GM12864 (cell line): Measurements from ENCODE around the gene CHRNB4.

ENCODE experiments used
- DNase-seq: peaks from one replicate; pipeline ENCODE4 v3.0.0-alpha.2; 2011; ENCODE audit warnings: low read depth
- H3K4me3 ChIP-seq: 2 replicates; pipeline ENCODE4 v1.5.1; 2011; ENCODE audit warnings: mild to moderate bottlenecking, low read depth, low read length, control low read depth
- CTCF ChIP-seq: IDR thresholded peaks from 2 replicates; pipeline ENCODE4 v1.5.1; 2011; ENCODE audit warnings: low read depth, mild to moderate bottlenecking, moderate library complexity, low read length, control low read depth, inconsistent platforms; ENCODE audit errors: missing control alignments

Gene CHRNB4

GRCh38 chr15:78640527-78641101 lies 396 bp downstream of the CHRNB4 start:
- no peak for TF ChIP-seq CTCF
- no peak for DNase-seq
- H3K4me3 ChIP-seq = peak overlapping the region; percentile 4; the same call in 1 of the 2 replicates

GRCh38 chr15:78638658-78639314 lies 2.2 kb downstream of the CHRNB4 start:
- peak; percentile 63 for TF ChIP-seq CTCF
- no peak overlapping the region for H3K4me3 ChIP-seq
- DNase-seq = no peak

DNA sequence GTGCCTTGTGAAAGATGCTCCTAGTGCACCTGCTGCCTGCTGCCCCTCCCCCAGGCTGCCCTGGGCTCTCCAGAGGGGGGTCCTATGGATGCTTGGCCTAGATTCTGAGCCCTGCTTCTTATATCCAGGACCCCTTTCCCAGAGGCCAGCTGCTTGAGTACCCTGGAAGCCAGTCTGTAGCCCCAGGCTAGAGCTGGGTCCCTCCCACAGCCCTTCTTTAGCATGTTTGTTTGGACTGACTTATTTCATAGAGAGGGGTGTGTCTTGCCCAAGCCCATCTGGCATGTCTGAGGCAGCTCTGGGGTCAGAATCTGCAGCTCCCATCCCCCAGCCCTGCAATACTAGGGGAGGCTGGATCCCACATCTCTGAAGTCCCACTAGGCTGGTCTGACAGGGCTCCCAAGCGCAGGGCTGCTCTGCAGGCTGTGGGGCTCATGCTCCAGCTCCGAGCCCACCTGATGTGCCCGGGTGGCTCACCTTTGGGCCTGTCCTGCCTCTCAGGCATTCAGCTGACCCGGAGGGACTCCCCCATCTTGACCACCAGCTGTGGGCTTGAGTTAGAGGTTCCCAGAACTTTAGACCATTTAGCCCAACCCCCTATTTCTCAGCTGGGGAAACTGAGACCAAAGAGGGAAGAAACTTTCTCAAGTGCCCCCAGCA lies 3.1 kb downstream of the CHRNB4 start:
- no peak for DNase-seq
- H3K4me3 ChIP-seq = no peak overlapping the region
- no peak for TF ChIP-seq CTCF

DNA sequence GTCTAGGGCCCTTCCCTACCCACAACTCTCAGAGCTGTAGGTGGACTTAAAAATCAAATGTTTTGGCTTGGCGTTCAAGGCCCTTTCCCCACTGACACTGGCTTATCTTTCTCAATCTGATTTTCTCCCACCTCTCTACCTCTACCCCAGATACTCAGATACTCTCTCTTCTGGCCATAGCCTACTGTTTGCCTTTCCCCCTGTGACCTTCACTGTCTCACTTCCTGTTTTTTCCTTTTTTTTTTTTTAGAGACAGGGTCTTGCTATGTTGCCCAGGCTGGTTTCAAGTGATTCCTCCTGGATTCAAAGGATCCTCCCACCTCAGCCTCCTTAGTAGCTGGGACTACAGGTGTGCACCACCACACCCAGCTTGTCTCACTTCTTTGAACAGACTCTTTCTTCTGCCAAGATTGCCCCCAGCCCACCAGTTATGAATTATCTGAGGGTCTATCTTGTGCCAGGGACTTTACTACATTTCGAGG lies 4.6 kb downstream of the CHRNB4 start:
- H3K4me3 ChIP-seq = no peak overlapping the region
- TF ChIP-seq CTCF = no peak
- no peak for DNase-seq

DNA sequence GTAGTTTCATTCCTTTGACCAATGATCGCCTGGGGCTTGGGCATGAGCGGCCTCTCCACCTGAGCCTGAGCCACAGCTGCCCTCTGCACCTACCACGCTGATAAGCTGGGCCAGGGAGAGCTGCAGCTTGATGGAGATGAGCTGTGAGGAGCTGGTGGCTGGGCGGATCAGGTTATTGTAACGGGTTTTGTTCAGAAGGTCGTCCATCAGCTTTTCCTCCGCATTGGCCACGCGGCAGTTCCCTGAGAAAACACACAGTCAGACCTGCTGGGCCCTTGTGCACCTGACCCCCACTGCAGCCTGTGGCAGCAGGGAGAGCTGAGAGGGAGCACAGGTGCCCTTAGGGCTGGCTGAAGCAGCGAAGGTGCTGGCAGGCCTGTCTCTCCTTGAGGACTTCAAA lies 5.7 kb downstream of the CHRNB4 start:
- no peak for DNase-seq
- no peak overlapping the region for H3K4me3 ChIP-seq
- TF ChIP-seq CTCF = no peak

- TF ChIP-seq CTCF = no peak
- H3K4me3 ChIP-seq = no peak overlapping the region
- DNase-seq = no peak
These were observed 6.5 kb downstream of the CHRNB4 start for GRCh38 chr15:78634210-78635145.
